ENCODE data around the gene TFAP2D. TPM values are rescaled to one million over a fixed set of nuclear protein-coding genes. Genes with fewer than 3 reads are reported as not detected.

The TFAP2D gene
- total RNA-seq, 4 donors from 2014 or later = not detected

- no peak overlapping the region for H3K4me3 ChIP-seq
- no peaks in the 10 kb centered on the region for H3K9me3 ChIP-seq
- intact Hi-C loops (cut with DNase I) = no loop called here
- no peaks in the 10 kb centered on the region for H3K36me3 ChIP-seq
- H3K27me3 ChIP-seq = peaks cover 0 to 7% (median 0%) of the 10 kb centered on the region in 4 donors
- 76% methylated on average over 4 of the region's 4 CpGs for WGBS
- DNase-seq (ENCODE audit: extremely low spot score) = no peak
- no peaks in the 10 kb centered on the region for H3K4me1 ChIP-seq
- no peak overlapping the region for H3K27ac ChIP-seq (replicated peaks in 1 of 4)
- TF ChIP-seq POLR2A (IDR thresholded peaks at IDR 0.05; ENCODE audit: low read depth) (no peak), POLR2AphosphoS5 (IDR thresholded peaks at IDR 0.05) (no peak), EP300 (IDR thresholded peaks at IDR 0.05) (no peak), CTCF (IDR thresholded peaks at IDR 0.05) (no peak)
Measured at GRCh38 chr6:50691814-50692495, 21.4 kb upstream of the TFAP2D start.

- no peak for DNase-seq (ENCODE audit: extremely low spot score)
- TF ChIP-seq EP300 (IDR thresholded peaks at IDR 0.05) = no peak
- no peak for TF ChIP-seq POLR2A (IDR thresholded peaks at IDR 0.05; ENCODE audit: low read depth)
- TF ChIP-seq POLR2AphosphoS5 (IDR thresholded peaks at IDR 0.05) = no peak
- TF ChIP-seq CTCF (IDR thresholded peaks at IDR 0.05) = no peak
- intact Hi-C loops (cut with DNase I) = no loop called here
- Histone ChIP-seq H3K4me1 (no peaks in the 10 kb centered on the region), H3K4me3 (no peak overlapping the region), H3K27me3 (peaks cover 0 to 17% (median 0%) of the 10 kb centered on the region in 4 donors), H3K36me3 (no peaks in the 10 kb centered on the region), H3K27ac (replicated peaks in 1 of 4) (no peak overlapping the region), H3K9me3 (no peaks in the 10 kb centered on the region)
Measured at GRCh38 chr6:50698546-50698945, 14.8 kb upstream of the TFAP2D start.

GRCh38 chr6:50699051-50699775, 14.1 kb upstream of the TFAP2D start:
- Histone ChIP-seq H3K36me3 (no peaks in the 10 kb centered on the region), H3K27ac (replicated peaks in 1 of 4) (no peak overlapping the region), H3K4me3 (no peak overlapping the region), H3K9me3 (no peaks in the 10 kb centered on the region), H3K4me1 (no peaks in the 10 kb centered on the region), H3K27me3 (peaks cover 0 to 15% (median 0%) of the 10 kb centered on the region in 4 donors)
- intact Hi-C loops (cut with DNase I) = no loop called here
- 22% methylated on average over 11 of the region's 11 CpGs for WGBS
- no peak for DNase-seq (ENCODE audit: extremely low spot score)
- no peak for TF ChIP-seq CTCF (IDR thresholded peaks at IDR 0.05)
- no peak for TF ChIP-seq EP300 (IDR thresholded peaks at IDR 0.05)
- TF ChIP-seq POLR2AphosphoS5 (IDR thresholded peaks at IDR 0.05) = no peak
- no peak for TF ChIP-seq POLR2A (IDR thresholded peaks at IDR 0.05; ENCODE audit: low read depth)

DNA sequence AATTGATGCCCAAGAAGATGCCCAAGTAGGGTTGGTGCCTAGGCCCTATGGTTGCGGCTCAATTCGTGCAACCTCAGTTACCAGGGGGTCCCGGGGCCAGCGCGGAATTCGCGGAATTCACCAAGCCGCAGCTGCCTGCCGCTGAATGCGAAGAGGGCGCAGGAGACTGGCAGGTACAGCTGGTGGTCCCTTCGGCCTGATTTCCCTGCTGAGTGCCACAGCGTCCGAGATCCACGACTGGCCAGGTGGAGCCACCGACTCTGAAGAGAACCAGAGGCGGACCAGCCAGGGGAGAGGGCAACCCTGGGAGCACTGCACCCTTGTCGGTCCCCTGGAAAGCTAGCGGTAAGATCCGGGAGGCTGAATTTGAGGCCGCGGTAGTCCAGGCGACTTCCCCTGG, 6.8 kb upstream of the TFAP2D start:
- no peak for DNase-seq (ENCODE audit: extremely low spot score)
- H3K4me3 ChIP-seq = no peak overlapping the region
- H3K27ac ChIP-seq (replicated peaks in 1 of 4) = no peak overlapping the region
- no peaks in the 10 kb centered on the region for H3K36me3 ChIP-seq
- peaks cover 0 to 78% (median 12%) of the 10 kb centered on the region in 4 donors for H3K27me3 ChIP-seq
- intact Hi-C loops (cut with DNase I) = no loop called here
- H3K4me1 ChIP-seq = peaks cover 0 to 6% (median 0%) of the 10 kb centered on the region in 4 donors
- no peaks in the 10 kb centered on the region for H3K9me3 ChIP-seq
- WGBS = 3% methylated on average over 15 of the region's 23 CpGs
- no peak for TF ChIP-seq EP300 (IDR thresholded peaks at IDR 0.05)
- TF ChIP-seq POLR2A (IDR thresholded peaks at IDR 0.05; ENCODE audit: low read depth) = no peak
- TF ChIP-seq POLR2AphosphoS5 (IDR thresholded peaks at IDR 0.05) = no peak
- no peak for TF ChIP-seq CTCF (IDR thresholded peaks at IDR 0.05)

All from esophagus muscularis mucosa (tissue), 4 donors.